Stimulated activated CD4-positive, alpha-beta T cell treated with anti-CD3 and anti-CD28 coated beads, Interleukin-4, amount 100 ng/mL, for 24 hours (primary cell): ENCODE data around the gene REEP1.
"Not testable (repeated sequence)": the region's sequence is repeated elsewhere in the genome, so short reads cannot be mapped to it uniquely, and the experiment has no call there.

Experiments
- DNase-seq: peaks from one replicate; pipeline ENCODE4 v3.0.0-alpha.2; 2020

The REEP1 gene

DNA sequence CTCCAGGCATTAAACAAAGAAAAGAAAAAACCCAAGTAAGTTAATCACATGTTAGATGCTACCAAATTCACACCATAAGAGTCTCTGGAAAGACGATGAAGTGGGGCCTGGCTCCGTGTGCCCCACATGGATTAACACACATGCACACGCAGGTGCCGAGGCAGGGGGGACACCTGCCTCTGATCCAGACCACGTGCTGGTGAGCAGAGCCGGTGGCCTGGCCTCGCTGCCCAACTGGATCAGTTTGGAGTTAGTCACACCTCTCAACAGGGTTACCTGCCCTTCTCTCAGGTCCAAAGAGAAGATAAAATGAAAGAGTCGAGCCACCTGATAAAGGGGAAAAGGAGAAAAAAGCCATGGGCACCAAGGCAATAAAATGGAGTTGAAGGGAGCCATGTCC is 97.7 kb downstream of the REEP1 start:
- DNase-seq: no peak

DNA sequence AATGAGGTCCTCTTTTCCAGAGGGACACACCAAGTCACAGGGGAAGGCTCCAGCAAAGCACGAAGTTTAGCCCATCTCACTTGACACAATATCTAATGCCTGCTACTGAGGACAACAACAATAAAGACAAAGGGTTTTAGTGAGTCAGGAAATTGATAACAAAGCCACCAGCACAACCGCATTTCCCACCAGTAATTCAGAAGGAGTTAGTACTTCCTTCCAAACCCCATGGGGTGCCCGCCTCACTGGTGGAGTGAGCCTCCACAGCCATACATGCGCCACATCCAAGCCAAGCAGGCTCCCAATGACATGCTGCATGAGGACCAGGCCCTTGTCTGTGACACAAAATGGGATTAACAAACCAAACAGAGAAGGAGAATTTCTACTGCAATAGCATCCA is 98.1 kb downstream of the REEP1 start:
- no peak for DNase-seq

DNA sequence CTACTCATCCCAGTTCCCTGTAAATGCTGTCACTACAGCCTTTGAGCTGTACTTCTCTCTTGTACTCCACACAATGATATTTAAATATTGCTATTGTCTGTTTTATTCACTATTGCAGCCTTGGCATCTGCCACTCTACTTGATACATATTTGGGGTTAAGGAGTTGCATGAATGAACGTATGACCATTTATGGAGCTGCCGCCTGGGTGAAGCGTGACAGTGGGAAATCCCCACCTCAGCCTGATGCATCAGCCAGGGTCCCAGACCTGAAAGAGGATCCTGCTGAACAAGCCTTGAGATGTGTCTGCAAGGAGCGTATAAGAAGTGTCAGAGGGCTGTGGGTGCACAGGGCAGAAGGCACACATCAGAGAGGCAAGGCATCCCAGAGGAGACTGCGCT is 99.1 kb downstream of the REEP1 start:
- peak; percentile 62 for DNase-seq

DNA sequence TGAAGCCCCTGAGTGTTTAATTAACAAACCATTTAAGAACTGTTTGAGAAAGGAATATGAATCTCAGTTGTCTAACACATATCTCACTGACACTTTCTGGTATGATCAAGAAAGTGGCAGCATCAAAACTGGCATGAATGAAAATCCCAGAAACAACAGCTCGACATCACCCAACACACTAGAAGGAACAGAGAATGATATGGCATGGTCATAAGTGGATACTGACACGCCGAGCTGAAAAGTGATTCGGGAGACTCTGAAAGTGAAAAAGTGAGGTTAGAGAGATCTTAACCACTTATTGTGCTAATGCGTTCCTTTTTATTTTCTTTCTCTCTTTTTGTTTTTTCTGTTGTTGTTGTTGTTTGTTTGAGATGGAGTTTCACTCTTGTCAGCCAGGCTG is 100.3 kb downstream of the REEP1 start:
- no peak for DNase-seq

DNA sequence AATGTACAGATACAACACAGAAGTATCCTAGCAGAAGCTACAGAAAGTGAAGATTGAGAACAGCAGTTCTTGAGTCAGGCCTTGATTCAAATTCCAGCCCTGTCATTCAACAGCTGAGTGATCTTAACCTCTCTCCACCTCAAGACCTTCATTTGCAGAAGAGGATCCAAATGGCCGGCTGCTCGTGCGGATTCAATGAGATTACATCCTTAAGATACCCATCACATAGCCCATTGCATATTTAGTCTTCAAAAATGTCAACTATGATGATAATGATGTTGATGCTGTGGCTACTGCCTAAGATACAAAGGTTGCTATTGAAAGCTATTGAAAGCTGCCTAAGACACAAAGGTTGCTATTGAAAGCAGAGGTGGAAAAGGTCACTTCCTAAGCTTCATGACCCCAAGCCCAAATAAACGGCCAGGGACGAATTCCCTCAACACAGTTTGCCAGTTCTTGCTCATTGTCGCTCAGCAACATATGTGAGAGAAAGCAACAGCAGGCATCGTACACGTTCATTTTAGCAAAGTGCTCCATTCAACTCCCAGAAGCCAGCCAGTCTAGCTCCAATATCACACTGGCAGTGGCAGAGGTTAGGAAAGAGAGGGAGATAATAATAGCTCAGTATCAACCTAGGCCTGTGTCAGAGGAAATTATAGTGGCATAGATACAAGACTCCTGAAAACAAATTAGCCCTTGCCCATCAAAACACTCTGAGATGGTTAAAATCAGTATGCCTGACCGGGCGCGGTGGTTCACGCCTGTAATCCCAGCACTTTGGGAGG is 102.0 kb downstream of the REEP1 start:
- DNase-seq: no peak

DNA sequence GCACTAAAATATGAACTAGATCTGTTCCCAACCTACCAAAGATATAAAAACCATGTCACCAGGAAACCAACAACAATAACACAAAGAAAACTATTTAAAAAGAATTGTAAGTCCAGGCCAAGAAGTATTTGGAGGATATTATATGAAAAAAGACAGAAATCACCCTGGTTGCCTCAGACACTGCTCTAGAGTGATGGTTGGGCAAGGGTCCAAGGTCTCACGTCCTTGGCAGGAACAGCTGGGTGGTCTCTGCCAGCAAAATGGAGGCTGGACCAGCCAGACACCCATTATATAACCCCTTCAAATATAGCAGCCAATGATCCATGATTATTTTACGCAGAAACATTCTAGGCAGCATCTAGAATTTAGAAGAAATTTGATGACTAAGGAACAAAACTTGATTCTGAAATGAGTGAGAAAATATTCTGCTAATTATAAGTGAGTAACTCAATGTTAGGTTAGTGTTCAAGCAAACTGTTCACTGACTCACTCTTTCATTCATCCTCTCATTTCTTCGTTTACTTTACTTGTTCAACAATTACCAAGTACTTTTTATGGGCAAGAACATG is 102.8 kb downstream of the REEP1 start:
- DNase-seq: no peak

DNA sequence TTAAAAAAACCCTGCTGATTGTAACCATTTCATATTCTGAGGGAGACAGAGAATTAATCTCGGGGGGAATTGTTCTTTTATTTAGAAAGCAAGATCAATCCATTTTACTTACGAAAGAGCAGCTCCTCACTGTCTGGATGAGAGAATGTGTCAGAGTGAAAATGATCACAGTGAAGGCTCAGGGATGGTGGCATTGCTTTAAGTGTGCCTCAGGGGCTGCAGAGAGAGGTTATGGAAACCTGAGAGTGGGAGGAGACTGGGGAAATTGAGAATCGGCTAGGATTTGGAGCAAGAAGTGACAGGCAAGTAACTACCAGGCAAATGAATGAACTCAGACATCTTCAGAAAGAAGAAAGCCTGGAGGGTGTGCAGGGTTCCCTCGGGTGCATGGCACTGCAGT is 104.0 kb downstream of the REEP1 start:
- no peak for DNase-seq

DNA sequence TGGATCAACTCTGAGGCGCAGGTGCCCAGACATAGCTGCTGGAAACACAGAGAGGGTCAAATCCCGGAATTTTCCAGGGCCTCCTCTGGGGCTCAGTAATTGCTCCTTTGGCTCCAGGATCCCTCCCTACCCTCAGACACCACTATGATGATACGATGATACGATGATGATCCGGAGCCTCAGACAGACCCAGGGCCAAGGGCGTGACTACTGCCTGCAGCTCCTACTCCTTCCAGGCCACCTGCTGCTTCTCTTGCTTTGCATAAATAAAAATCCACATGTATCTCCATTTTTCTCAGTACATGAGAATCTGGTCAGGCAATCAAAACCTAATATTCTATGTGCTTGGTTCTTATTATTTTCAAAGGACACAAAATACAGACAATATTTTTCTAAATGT is 104.5 kb downstream of the REEP1 start:
- no peak for DNase-seq

DNA sequence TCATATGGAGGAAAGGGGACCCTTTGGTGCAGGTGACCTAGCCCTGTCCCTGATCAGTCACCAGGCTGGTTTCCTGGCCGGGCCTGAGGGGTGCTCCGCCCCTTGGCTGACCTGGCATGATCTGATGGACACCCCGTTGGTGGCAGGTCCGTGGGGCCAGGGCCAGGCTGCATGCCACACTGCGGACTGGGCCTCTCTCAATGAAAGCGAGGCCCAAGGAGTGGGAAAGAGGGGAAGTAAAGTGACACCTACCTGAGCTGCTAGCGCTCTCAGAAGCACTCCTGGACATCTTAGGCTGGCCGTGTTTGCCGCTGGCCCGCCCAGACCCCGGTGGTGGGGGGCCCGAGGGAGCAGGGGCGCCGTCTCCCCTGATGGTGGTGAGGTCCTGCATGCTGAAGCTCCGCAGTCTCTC is 105.0 kb downstream of the REEP1 start:
- no peak for DNase-seq

DNA sequence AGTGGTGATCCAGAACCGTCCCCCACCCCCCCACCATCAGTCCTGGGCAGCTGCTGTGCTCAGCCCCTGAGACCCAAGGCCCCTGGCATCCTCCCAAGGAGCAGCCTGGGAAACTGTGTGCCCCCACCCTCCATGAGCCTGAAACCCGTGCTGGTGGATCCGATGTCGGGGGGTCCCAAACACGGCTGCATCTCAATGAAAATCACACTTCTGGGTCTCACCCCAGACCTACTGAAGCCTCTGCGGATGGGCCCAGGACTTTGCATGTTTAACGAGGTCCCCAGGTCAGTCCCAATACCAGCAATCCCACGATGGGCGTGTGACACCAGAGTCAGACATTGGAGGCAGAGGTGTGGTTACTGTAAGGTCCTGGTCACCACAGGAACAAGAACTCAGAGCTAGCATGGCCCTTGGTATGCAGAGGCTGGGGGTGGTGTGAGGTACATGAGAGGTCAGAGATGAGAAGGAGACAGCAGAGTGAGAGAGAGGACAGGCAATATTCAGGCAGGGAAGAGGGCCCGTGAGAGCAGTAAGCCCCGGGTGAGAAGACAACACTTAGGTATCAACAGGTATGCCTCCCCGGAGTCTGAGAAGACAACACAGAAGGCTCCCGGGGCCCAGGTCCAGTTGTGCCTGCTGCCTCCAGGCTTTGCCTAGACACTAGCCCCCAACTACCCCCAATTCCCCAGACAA is 105.6 kb downstream of the REEP1 start:
- no peak for DNase-seq

DNA sequence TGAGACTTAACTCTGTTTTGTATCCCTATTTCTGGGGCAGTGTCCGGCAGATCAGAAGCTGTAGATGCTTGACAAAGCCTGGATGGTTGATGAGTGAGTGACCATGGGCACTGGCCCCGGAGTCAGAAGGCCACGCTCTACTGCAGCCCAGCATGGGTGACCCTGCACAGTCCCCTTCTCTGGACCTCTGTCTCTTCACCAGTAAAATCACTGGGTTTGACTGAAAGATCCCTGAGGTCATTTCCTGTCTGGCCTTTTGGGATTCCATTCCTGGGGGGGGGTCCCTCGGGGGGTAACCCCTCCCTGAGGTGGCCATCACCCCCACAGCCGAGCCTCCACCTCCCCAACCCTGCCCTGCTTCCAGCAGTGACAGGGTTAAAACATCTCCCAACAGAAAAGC is 106.5 kb downstream of the REEP1 start:
- DNase-seq: no peak

DNA sequence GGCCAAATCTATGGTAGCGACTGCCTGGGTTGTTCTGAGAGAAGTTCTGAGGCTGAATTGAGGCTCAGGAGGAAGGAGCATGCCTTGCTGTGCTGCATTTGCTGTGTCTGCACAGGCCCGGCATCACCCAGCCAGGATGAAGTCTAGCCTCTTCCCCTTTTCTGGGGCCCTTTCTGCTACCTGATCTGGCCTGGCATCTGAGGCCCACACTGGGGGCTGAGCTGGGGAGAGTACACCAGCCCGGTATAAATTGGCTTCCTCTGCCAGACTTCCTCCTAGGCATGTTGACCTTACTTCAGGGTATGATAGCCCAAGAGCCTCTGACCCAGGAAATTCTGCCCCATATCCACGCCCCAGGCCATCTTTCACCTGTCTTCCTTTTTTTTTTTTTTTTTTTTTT is 108.2 kb downstream of the REEP1 start:
- DNase-seq: no peak

DNA sequence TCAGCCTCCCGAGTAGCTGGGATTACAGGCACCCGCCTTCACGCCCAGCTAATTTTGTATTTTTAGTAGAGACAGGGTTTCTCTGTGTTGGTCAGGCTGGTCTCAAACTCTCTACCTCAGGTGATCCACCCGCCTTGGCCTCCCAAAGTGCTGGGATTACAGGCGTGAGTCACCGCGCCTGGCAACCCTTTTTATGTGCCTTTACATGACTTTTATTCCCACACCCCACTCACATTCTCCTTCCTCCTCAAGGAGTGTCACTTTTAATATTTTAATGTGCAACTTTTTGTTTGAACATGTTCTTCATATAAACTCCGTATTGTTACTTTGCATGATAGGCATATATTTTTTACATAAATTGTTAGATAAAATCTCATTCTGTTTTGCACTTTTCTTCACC is 108.9 kb downstream of the REEP1 start:
- not testable (repeated sequence) for DNase-seq

DNA sequence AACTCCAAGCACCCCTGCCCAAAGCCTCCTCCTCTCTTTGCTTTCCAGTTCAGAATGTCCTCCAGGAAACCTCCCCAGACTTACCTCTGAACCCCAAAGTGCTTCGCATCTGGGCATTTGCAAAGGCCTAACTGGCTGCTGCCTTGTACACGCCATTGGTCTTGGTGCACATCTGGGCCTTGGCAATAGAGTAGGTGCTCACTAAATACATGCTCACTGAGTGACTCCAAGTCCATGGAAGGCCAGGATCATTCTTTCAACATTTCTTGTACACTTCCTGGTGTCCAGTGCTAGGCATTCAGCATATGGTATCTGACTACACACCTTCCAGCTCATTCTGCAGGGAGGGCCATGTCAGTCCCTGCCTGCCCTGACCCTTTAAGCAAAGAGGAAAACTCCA is 109.7 kb downstream of the REEP1 start:
- DNase-seq: no peak

DNA sequence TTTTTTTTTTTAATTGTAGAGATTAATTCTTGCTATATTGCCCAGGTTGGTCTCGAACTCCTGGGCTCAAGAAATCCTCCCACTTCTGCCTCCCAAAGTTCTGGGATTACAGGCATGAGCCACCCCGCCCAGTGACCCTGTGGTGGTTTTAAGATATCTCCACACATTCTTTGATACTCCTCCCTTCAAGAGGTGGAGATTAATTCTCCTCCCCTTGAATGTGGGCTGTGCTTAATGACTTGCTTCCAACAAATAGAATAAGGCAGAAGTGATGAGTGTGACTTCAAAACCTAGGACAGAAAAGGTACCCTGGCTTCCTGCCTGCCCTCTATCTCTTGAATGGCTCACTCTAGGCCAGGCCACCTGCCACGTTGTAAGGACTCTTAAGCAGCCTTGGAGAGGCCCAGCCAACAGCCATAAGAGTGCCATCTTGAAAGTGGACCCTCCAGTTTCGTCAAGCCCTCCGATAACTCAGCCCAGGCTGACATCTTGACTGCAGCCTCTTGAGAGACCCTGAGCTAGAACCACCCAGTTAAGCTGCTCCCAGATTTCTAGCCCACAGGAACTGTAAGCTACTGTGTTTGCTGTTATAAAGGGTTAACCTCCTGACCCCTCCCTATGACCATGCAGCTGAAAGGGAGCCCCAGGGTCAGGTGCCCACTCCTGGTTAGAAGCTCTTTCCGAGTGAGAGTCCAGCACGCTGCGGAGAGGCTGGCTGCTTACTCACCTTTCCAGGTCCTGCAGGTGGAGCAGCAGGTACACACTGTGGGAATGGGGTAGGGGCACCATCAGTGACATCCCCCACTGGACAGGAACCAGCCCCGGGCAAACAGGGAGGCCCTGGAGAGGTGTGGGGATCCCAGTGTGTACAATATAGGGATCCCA is 110.5 kb downstream of the REEP1 start:
- DNase-seq: no peak

DNA sequence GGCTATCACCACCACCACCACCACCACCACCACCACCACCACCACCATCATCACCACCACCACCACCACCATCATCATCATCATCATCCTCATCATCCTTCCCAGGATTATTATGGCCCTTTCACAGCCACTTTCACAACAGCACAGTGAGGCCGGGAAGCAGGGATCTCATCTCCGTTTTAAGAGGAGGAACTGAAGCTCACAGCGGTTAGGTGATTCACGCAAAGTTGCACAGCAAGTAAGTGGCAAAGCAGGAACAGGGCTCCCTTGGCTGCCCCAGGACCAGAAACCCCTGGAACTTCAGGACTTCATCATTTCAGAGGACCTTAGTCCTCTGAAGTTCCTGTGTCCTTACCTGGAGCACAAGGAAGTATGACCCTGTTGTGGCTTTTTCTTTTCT is 111.4 kb downstream of the REEP1 start:
- DNase-seq: no peak

DNA sequence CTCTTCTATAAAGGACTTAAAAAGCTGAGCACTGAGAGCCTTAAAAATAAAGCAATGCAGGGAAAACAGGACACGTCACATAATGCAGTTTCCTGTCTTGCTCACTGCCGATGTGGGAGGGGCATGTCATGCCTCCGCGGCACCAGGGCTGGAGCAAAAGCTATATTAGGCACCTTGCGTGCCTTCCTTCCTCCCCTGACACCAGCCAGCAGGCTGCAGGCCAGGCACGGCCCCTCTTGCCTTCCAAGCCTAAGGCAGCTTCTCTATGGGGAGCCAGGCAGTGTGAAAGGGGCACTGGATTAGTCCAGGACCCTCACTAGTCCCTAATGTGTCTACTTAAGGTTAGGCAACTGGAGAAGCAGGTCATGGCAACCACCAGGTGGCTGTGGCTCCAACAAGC is 111.8 kb downstream of the REEP1 start:
- DNase-seq: peak; percentile 49

DNA sequence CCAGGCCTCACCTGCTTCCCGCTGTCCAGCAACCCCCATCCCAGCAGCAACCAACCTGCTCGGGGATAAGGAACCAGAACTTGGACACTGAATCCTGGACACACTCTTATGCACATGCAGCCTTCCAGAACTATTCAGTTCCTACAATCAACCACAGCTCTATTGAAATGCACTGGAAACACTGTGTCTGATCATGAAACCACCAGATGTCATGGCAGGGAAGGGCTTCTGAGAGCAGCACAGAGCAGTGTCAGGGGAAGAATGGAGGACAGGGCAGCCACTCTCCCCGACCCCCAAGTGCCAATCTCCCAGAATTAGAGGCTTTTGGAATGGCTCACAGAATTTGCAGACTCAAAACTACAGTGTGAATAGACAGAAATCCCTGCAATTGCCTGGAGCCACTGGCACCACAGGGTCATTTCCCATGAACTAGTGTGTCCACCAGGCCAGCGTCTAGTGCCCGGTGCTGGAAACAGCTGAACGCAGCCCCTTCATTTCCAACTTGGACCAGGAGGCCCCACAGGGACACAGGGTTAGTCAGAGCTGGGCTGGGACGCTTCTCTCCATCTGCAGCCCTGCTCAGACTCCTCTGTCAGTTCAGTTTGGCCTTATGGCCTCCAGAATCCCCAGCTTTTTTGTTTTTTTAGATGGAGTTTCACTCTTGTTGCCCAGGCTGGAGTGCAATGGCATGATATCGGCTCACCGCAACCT is 112.6 kb downstream of the REEP1 start:
- DNase-seq: no peak

DNA sequence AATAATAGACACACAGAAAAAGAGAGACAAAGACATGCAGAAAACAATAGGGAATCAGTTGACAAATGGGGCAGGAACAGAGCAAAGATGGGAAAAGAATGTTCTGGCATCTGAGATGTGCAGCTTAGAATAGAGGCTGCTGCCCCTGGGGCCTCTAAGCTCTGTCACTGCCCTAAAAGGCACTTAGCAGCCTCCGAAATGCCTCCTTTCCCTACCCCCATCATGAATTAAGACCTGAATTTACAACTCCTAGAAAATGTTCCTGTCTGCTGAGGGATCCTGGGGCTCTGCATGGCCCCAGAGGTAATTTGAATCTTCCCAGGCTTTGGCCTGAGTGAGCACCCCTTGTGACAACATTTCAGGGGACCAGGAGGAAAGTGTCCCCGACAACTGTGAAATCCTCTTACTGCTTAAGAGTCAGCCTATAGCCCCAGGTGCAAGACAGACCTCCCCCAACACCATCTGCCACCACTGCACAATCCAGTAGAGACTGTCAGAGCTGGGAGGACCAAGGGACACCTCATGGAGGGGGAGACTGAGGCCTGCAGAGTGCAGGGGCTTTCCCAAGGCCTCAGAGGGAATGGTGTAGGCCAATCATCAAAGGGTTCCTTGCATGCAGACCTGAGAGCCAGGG is 113.4 kb downstream of the REEP1 start:
- no peak for DNase-seq

DNA sequence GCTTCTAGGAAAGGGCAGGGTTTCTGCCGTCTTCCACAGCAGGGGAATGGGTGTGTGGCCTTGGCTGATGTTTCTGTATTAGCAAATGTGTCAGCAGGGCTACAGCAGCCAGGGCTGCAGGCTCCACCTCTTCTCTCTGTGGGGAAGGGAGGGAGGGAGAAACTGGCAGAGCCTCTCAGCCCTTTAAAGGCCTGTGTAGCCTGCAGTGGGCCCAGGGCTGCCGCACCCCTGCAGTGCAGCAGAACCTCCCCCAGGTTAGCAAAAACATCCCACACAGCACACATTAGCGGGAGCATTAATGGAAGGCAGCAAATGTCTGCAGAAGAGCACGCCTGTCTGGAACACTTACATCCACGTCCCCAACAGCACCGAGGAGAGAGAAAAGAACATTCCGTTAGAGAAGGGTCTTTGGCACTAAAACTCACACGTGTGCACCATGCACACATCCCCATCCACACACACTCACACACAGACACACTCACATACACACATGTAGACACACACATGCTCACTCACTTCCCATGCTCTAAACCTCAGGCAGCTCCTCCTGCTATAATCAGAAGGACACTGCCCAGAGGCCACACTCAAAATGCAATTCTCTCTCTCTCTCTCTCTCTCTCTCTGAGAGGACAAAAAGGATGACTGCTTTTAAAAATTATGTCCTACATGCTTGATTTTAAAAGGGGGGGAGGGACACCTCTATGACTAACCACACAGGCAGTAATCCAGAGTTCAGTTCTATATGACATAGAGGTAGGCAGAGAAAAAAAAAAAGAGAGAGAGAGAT is 114.1 kb downstream of the REEP1 start:
- DNase-seq: no peak

DNA sequence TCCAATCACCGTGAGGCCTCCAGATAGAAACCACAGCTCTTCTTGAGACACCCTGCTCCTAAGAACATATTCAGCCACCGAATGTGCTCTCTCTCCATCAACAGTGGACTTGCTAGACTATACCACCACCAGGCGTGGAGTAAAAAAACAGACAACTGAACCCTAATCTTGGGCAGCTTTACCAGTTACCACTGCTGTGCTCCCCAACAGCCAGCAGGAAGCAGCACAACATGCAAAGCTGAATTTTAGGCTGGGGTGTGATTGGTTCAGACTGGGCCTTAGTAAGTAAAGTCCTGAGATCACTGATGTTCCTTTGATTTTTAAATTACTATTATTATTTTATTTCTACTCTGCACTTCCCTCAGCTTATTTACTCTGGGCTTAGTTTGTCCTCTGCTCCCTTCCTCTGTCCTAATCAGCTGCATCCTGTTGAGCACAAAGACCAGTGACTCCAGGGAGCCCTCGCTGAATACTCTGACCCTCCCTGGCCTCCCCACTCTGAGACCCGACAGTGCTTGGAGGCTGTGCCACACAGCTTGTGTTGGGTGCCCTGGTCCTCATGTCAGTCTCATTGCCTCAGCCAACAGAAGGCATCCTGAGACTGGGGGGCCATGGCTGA is 116.3 kb downstream of the REEP1 start:
- peak; percentile 67 for DNase-seq
